Measurements from ENCODE around the gene DIP2B. TPM values are rescaled to one million over a fixed set of nuclear protein-coding genes. Genes with fewer than 3 reads are reported as not detected.

DIP2B gene
- total RNA-seq, 1 donor from 2014 or later: 28.6 TPM

- no peaks in the 10 kb centered on the region for H3K9me3 ChIP-seq
- no peak overlapping the region for H3K4me3 ChIP-seq
- no peak for DNase-seq
- ATAC-seq: no peak
- no peak overlapping the region for H3K27ac ChIP-seq
- TF ChIP-seq CTCF (IDR thresholded peaks at IDR 0.05): no peak
- intact Hi-C loops (cut with DNase I): no loop called here
- peaks cover 32% of the 10 kb centered on the region for H3K4me1 ChIP-seq
- no peaks in the 10 kb centered on the region for H3K36me3 ChIP-seq
- H3K27me3 ChIP-seq: no peaks in the 10 kb centered on the region
Measured at GRCh38 chr12:50564948-50565297, 60.1 kb downstream of the DIP2B start.

GRCh38 chr12:50566066-50566465 is 61.3 kb downstream of the DIP2B start:
- Histone ChIP-seq H3K36me3 (no peaks in the 10 kb centered on the region), H3K4me1 (peaks cover 37% of the 10 kb centered on the region), H3K27ac (no peak overlapping the region), H3K9me3 (no peaks in the 10 kb centered on the region), H3K4me3 (no peak overlapping the region), H3K27me3 (no peaks in the 10 kb centered on the region)
- no peak for TF ChIP-seq CTCF (IDR thresholded peaks at IDR 0.05)
- ATAC-seq (no peak), DNase-seq (no peak)
- intact Hi-C loops (cut with DNase I): no loop called here

DNA sequence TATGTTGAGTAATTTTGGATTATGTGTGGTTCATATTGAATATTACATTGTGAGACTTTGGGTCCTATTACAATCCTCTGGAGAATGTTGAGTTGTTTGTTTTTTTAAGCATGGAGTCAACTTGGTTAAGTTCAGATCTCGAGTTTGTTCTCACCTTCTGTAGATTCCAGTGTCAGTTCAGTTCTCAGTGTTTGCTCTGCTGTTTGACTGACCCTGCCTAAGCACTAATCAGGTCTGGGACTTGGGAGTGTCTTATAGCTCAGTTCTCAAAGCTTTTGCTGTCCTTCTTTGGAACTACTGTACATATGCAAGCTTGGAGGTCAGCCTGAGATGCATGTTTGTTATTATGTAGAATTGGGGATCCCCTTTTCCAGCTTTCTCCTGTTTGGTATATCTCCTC is 63.1 kb downstream of the DIP2B start:
- DNase-seq: no peak
- no peak overlapping the region for H3K4me3 ChIP-seq
- intact Hi-C loops (cut with DNase I): no loop called here
- peaks cover 51% of the 10 kb centered on the region for H3K4me1 ChIP-seq
- H3K27ac ChIP-seq: peak overlapping the region; percentile 39
- TF ChIP-seq CTCF (IDR thresholded peaks at IDR 0.05): no peak
- no peaks in the 10 kb centered on the region for H3K27me3 ChIP-seq
- H3K9me3 ChIP-seq: no peaks in the 10 kb centered on the region
- H3K36me3 ChIP-seq: no peaks in the 10 kb centered on the region
- peak; percentile 64 for ATAC-seq

- ATAC-seq (no peak), DNase-seq (no peak)
- no peak for TF ChIP-seq CTCF (IDR thresholded peaks at IDR 0.05)
- Histone ChIP-seq H3K27me3 (no peaks in the 10 kb centered on the region), H3K36me3 (no peaks in the 10 kb centered on the region), H3K4me1 (peaks cover 57% of the 10 kb centered on the region), H3K27ac (peak overlapping the region; percentile 39), H3K4me3 (no peak overlapping the region), H3K9me3 (no peaks in the 10 kb centered on the region)
- intact Hi-C loops (cut with DNase I): no loop called here
Measured at GRCh38 chr12:50568338-50569091, 63.7 kb downstream of the DIP2B start.

DNA sequence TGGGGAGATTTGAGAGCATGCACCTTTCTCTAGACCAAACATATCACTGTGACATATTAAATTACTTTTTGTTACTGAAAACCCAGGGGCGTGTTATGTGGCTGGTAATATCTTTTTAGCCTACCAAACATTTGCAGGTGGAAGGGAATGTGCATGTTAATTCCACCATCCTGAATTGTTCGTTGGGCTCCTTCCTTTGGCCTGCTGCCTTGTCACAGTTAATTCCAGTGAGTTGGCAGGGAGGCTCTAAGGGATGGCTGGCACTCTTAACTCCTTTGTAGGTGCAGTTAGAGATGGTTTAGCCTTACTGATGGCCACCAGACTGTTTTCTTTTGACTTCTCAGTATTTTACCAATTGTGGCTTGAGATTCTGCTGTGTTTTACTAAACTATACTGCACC is 64.5 kb downstream of the DIP2B start:
- peak; percentile 21 for ATAC-seq
- no peak for DNase-seq
- H3K9me3 ChIP-seq: no peaks in the 10 kb centered on the region
- no peaks in the 10 kb centered on the region for H3K36me3 ChIP-seq
- TF ChIP-seq CTCF (IDR thresholded peaks at IDR 0.05): no peak
- intact Hi-C loops (cut with DNase I): no loop called here
- no peak overlapping the region for H3K27ac ChIP-seq
- peaks cover 61% of the 10 kb centered on the region for H3K4me1 ChIP-seq
- no peaks in the 10 kb centered on the region for H3K27me3 ChIP-seq
- no peak overlapping the region for H3K4me3 ChIP-seq

GRCh38 chr12:50569876-50570275 is 65.1 kb downstream of the DIP2B start:
- no peak for DNase-seq
- Histone ChIP-seq H3K27me3 (no peaks in the 10 kb centered on the region), H3K4me3 (no peak overlapping the region), H3K4me1 (peaks cover 59% of the 10 kb centered on the region), H3K36me3 (no peaks in the 10 kb centered on the region), H3K27ac (no peak overlapping the region), H3K9me3 (no peaks in the 10 kb centered on the region)
- ATAC-seq: no peak
- no peak for TF ChIP-seq CTCF (IDR thresholded peaks at IDR 0.05)
- intact Hi-C loops (cut with DNase I): no loop called here
